GM18868 (cell line): ENCODE data around the gene KANSL3.
"Not testable (repeated sequence)": the region's sequence is repeated elsewhere in the genome, so short reads cannot be mapped to it uniquely, and the experiment has no call there.

Experiments used
- ATAC-seq: cut with Tn5 transposase; IDR thresholded peaks from one replicate; pipeline ENCODE4 v1.9.1; 2021; ENCODE audit warnings: mild to moderate bottlenecking, moderate library complexity; ENCODE audit not compliant: unreplicated experiment

KANSL3 gene

DNA sequence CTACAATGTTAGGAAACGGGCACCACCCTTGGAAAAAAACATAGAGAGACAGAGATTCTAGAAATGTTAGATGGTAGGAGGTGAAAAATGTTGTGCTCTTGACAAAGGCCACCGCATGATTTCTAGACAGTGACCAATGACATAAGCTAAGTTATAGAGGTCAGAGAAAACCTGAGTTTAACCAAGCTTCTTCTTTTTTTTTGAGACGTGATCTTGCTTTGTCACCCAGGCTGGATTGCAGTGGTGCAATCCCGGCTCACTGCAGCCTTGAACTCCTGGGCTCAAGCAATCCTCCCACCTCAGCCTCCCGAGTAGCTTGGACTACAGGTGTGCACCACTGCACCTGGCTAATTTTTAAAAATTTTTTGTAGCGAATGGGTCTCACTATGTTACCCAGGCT, 17.4 kb upstream of the KANSL3 start:
- ATAC-seq, result no peak

GRCh38 chr2:96654791-96655190, 16.7 kb upstream of the KANSL3 start:
- not testable (repeated sequence) for ATAC-seq

- no peak for ATAC-seq
These were observed 13.7 kb upstream of the KANSL3 start for GRCh38 chr2:96651793-96652192.

- no peak for ATAC-seq
These were observed 11.2 kb upstream of the KANSL3 start for GRCh38 chr2:96649342-96649741.

DNA sequence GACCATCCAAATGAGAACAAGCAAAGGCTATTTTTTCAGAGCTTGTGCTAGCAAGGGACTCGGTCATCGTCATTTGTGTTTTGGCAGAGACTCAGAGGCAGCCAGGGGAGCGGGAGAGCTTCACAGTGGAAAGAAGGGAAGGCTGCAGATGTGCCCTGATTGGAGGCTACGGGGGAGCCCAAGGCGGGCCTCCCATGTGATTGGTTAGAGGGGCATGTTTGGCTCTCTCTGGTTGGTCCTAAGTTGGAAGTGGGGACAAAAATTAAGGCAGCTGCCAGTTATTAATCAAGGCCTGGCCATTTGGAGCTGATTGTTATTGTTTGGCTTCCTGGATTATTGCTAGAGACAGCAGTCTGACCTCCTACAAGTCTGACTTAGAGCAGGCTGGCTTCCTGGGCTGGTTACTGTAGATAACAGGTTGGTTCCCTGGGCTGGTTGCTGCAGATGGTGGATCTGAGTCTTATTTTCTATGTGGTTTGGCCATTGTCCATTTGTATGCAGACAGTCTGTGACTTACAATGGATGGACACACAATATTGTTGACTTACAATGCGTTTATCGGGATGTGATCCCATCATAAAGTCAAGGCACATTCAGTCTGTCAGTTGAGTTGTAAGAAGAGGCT, 10.3 kb upstream of the KANSL3 start:
- no peak for ATAC-seq

DNA sequence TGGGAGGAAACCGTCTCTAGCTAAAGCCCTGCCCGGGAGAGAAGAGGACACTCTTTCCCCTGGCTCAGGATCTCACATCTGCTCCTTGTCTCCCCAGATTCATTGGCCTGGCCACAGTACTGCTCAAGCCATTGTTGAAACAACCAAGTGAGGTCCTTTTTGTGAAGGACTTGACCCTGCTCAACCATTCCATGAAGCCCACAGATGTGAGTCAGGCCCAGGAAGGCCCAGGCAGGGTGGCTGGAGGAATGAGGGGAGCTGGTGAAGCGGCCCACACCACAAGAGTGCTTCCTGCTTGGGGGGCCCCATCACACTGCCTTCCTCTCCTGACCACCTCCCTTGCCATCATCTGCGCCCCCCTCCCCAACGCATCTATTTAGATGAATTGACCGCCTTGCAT, 9.6 kb upstream of the KANSL3 start:
- ATAC-seq, result no peak

- ATAC-seq, result no peak
These were observed 4.7 kb upstream of the KANSL3 start, which contains the start of gene FER1L5 for GRCh38 chr2:96642564-96643360. FER1L5 (plus strand) TSS chr2:96642764; CDS start chr2:96642837, 73 bp downstream.

DNA sequence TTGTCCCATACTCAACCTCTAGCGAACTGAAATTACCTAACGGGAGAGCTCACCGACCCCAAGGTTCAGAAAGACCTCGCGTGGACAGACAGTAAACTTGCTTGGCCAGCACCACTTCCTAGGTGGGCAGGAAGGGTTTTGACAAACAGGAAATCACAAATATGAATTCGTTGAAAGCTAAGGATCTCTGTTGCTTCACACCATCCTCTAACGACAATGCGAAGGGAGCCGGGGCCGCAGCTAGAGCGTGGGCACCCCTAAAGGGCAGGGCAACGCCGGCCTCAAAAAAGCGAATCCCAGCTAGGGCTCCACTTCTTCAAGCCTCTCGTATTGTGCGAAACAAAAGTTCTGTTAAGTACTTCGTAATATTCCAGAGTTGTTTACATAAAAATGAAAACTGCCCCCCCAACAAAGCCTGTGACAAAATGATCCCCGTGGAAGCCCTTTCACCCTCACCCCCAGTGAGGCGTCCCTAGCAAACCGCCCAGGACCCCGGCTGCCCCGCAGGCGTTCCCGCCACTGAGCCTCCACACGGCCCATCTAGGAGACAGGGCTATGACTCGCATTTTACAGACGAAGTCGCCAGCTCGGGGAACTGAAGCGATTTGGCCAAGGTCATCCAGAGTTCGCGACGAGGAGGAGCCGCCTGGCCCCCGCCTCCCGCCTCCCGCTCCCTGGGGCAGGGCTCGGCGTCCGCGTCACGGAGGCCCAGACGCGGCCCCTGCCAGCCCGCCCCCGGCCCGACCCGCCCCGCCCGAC, 548 bp downstream of the KANSL3 start:
- peak; percentile 72 for ATAC-seq

DNA sequence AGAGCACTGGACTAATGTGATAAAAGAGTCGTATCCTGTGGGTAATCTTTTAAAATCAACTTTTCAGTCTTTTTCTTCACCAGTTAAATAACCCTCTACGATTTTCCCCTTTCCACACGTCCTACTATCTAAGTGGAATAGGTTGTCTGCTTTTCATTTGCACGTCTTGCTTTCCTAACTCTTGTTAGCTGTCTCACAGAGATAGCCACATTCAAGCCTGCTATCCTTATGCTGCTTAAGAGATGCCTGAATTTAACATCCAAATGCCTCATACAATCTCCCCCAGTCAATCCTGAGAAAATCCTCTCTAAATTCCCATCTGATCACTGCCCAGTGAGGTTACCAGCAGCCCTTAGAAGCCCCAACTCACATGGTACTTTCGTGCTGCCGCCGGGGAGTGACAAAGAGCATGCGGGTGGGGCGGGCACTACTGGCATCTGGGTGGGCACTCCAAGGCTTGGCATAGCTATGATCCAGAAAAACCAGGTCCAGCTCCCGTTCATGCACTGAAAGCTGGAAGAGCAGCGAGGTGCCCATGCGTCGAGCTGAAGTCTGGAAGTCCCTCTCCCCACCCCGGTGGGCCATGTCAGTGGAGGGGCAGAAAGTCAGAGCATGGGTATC, 1.5 kb downstream of the KANSL3 start:
- no peak for ATAC-seq

DNA sequence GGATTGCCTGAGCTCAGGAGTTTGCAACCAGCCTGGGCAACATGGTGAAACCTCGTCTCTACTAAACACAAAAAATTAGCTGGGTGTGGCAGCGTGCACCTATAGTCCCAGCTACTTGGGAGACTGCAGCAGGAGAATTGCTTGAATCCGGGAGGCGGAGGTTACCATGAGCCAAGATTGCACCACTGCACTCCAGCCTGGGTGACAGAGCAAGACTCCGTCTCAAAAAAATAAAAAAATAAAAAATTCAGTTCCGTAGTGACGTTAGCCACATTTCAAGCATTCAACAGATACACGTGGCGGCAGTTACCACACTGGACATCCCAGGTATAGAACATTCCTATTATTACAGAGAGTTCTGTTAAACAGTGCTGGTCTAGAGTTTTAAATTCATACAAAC, 4.5 kb downstream of the KANSL3 start:
- no peak for ATAC-seq

- no peak for ATAC-seq
These were observed 6.2 kb downstream of the KANSL3 start for GRCh38 chr2:96631804-96632435.

DNA sequence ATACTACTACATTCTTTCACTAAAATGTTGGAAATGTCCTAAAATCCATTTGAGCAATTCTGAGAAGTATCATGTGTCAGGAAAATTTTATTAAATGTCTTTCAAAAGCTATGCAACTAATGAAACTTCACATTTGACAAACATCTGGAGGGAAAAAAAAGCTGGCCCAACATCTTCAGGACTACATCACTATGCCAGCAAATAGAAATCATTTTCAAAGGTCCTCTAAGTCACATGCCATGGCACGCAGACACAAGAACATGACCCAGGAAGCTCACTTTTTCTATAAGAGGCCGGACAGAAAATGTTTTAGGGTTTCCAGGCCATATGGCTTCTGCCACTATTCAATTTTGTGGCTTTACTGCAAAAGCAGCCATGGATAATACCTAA, 11.6 kb downstream of the KANSL3 start:
- ATAC-seq, result no peak

DNA sequence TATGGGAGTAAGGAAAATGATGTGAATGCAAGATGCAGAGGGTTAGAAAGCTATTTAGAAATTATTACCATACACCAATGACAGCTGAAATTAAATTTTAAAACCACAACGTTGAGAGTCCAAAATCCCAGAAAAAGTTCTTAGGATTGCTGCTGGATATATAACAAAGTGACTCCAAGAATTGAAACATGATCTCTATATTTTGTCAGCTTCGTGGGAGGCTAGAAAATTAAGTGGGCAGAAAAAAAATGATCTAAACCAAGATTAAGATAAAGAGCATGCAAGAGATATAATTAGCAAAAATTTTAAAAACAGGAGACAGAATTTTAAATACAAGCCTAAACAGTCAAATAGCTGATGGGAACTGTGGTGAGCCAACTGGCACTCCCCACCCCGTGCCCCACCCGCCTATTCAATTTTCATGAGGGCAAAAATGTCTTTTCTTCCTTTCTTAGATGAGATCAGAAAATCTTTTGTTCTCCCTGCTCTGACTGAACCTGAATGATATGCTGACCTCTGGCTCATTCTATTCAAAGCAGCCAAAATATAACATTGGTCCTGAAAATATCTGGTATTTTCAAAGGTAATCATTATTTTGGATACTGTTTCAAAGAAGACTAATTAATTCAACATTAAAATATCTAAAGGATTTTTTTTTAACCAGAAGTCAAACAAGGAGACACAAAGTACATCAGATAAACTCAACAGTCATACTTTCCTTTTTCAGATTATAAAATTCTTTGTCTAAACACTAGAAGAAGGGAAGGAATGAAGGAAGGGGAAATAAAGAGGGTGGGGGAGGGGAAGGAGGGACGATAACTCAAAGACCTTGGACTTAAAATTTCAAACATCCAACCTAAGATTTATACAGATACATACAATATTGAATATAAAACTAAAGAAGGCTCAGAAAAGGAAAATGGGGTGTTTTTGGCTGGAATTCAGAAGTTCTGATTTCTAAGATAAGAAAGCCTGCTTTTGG, 12.2 kb downstream of the KANSL3 start:
- ATAC-seq, result no peak

DNA sequence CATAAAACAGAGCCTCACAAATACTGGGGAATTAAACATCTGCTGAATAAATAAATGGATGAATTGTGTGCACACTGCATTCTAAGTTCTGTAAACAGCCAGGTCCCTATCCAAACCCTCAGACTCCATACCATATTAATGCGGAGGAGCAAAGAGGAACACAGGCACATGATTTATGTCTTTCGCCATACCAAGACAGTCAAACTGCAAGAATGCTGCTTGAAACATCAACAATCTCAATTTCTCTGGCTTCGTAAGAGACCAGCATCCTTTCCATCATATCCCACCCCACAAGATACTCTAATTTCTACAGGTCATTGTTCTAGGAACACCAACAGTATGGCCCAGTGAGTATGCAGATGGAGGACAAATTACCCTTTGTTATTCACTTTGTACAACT, 15.0 kb downstream of the KANSL3 start:
- ATAC-seq, result no peak

- ATAC-seq, result no peak
These were observed 15.6 kb downstream of the KANSL3 start for GRCh38 chr2:96622544-96622943.

GRCh38 chr2:96618596-96619283, 19.4 kb downstream of the KANSL3 start:
- no peak for ATAC-seq

- ATAC-seq, result no peak
These were observed 21.1 kb downstream of the KANSL3 start for GRCh38 chr2:96617012-96617411.

DNA sequence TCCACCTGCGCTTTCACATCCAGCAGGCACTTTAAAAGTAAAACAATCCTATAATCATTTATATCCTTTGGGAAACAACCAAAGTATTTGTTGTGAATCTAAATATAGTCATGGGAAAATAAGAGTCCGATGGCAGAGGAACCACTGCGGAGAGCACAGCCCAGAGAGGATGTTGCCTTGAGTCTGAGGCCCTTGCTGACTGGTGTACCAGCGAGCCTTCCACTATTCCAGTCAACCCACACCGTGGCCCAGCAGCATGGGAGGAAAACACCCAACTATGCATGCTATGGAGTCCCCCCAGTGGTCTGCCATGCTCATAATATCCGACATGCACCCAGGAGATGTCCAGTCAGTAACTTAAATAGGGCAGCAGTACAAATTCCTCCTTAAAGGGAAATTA, 21.6 kb downstream of the KANSL3 start:
- ATAC-seq, result no peak

- ATAC-seq, result no peak
These were observed 22.0 kb downstream of the KANSL3 start for GRCh38 chr2:96616128-96616527.
